ENCODE results near the gene FGGY.

DNA sequence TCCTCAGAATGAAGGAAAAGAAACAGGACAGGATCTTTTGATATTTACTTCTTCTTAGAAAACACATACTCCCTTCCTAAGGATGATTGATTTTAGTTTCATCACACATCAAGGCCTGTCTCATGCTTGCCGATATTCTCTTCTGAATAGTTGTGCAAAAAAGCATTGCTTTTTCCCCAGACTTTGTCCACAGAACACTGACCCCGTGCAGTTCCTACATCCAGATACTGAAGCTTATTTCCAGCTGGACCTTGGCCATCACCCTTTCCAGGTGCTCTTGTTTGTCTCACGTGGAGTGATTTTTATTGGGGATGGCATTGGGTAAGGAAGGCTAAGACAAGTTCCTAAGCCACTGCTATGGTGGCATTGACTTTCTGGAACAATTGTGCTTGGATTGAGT is 320.5 kb downstream of the FGGY start:
- TF ChIP-seq, protein P1, sequence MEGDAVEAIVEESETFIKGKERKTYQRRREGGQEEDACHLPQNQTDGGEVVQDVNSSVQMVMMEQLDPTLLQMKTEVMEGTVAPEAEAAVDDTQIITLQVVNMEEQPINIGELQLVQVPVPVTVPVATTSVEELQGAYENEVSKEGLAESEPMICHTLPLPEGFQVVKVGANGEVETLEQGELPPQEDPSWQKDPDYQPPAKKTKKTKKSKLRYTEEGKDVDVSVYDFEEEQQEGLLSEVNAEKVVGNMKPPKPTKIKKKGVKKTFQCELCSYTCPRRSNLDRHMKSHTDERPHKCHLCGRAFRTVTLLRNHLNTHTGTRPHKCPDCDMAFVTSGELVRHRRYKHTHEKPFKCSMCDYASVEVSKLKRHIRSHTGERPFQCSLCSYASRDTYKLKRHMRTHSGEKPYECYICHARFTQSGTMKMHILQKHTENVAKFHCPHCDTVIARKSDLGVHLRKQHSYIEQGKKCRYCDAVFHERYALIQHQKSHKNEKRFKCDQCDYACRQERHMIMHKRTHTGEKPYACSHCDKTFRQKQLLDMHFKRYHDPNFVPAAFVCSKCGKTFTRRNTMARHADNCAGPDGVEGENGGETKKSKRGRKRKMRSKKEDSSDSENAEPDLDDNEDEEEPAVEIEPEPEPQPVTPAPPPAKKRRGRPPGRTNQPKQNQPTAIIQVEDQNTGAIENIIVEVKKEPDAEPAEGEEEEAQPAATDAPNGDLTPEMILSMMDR (IDR thresholded peaks at IDR 0.05; ENCODE audit: borderline replicate concordance, extremely low read depth, low read length, poor library complexity, severe bottlenecking): no peak
- no peak for TF ChIP-seq EZH2 (IDR thresholded peaks at IDR 0.05; ENCODE audit: borderline replicate concordance, low read depth, low read length, severe bottlenecking)

Measured in DND-41 (cell line).